H1 (cell line): ENCODE results near the gene ANKIB1.

Source experiments
- BRCA1 ChIP-seq: IDR thresholded peaks from 2 replicates; pipeline ENCODE4 v1.6.1; 2012; ENCODE audit warnings: low read depth, low read length, improper control_type of control experiment
- EZH2 ChIP-seq: fragments of 200-600 bp; sonication (generic); IDR thresholded peaks from 2 replicates; pipeline ENCODE4 v1.7.1; 2012; ENCODE audit warnings: low read depth, mild to moderate bottlenecking, moderate library complexity, low read length, inconsistent platforms; ENCODE audit not compliant: severe bottlenecking
- RAD21 ChIP-seq, 2 experiments: IDR thresholded peaks in 1 of 2; conservative IDR thresholded peaks in 1 of 2; 2 replicates each; pipeline ENCODE4 v1.6.1; 2011; ENCODE audit warnings: low read depth in 2 of 2, low read length in 2 of 2, improper control_type of control experiment in 1 of 2, inconsistent platforms in 1 of 2, mild to moderate bottlenecking in 1 of 2, moderate library complexity in 1 of 2
- TF ChIP-seq, protein P1 (sequence below), 3 experiments: IDR thresholded peaks; 1 replicate in 2 of 3; 2 replicates in 1 of 3; pipeline versions ENCODE4 v1.5.1 to v1.6.1; 2011; ENCODE audit warnings: low read length in 3 of 3, mild to moderate bottlenecking in 3 of 3, inconsistent platforms in 2 of 3, low read depth in 1 of 3, moderate library complexity in 1 of 3; ENCODE audit not compliant: insufficient read depth in 1 of 3; ENCODE audit errors: control extremely low read depth in 1 of 3

DNA sequence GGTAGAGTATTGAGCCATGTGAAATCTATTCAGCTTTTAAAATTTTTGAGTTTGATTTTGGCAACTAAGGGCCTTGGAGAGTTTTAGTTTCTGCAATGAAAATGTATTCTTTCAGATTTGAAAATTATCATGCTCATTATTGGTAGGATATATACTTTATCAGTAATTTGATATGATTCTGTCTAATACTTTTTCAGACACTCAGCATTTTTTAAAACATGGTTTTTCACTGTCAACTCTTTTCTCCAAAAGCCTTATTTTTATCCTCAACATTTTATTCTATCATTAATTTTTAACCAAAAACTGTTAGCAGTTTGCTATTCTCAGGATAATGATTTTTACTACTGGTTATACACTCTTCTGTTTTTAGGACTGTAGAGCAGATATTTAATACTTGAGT lies 4.8 kb downstream of the ANKIB1 start:
- TF ChIP-seq EZH2 (no peak), BRCA1 (no peak), RAD21 (IDR thresholded peaks at IDR 0.05 in 1 of 2, conservative IDR thresholded peaks at IDR 0.05 in 1 of 2; ENCODE audit: low read depth in 2 of 2, low read length in 2 of 2) (no peak)
- TF ChIP-seq, protein P1, sequence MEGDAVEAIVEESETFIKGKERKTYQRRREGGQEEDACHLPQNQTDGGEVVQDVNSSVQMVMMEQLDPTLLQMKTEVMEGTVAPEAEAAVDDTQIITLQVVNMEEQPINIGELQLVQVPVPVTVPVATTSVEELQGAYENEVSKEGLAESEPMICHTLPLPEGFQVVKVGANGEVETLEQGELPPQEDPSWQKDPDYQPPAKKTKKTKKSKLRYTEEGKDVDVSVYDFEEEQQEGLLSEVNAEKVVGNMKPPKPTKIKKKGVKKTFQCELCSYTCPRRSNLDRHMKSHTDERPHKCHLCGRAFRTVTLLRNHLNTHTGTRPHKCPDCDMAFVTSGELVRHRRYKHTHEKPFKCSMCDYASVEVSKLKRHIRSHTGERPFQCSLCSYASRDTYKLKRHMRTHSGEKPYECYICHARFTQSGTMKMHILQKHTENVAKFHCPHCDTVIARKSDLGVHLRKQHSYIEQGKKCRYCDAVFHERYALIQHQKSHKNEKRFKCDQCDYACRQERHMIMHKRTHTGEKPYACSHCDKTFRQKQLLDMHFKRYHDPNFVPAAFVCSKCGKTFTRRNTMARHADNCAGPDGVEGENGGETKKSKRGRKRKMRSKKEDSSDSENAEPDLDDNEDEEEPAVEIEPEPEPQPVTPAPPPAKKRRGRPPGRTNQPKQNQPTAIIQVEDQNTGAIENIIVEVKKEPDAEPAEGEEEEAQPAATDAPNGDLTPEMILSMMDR (IDR thresholded peaks at IDR 0.05; ENCODE audit: control extremely low read depth in 1 of 3, insufficient read depth in 1 of 3, low read depth in 1 of 3, low read length in 3 of 3), result no peak
